Epithelial cell of esophagus (primary cell): ENCODE measurements around the gene HOXB8.

Experiments
- DNase-seq: peaks from one replicate; pipeline ENCODE4 v3.0.0; 2010; ENCODE audit warnings: low read depth
- H3K4me3 ChIP-seq: 2 replicates; pipeline ENCODE4 v1.5.1; 2011; ENCODE audit warnings: mild to moderate bottlenecking, low read length, control low read depth
- CTCF ChIP-seq: IDR thresholded peaks from 2 replicates; pipeline ENCODE4 v1.5.1; 2011; ENCODE audit warnings: low read depth, mild to moderate bottlenecking, low read length, control low read depth, inconsistent platforms; ENCODE audit not compliant: insufficient read depth; ENCODE audit errors: missing control alignments

Gene HOXB8

GRCh38 chr17:48565022-48565554 is 50.0 kb downstream of the HOXB8 start:
- no peak overlapping the region for H3K4me3 ChIP-seq
- DNase-seq = no peak

GRCh38 chr17:48564188-48565021 is 50.7 kb downstream of the HOXB8 start:
- H3K4me3 ChIP-seq = no peak overlapping the region
- TF ChIP-seq CTCF = no peak
- no peak for DNase-seq

More at GRCh38 chr17:48565022-48565554, 50.0 kb downstream of the HOXB8 start:
- no peak for TF ChIP-seq CTCF

GRCh38 chr17:48563867-48564187 is 51.3 kb downstream of the HOXB8 start:
- no peak for TF ChIP-seq CTCF
- DNase-seq = no peak
- H3K4me3 ChIP-seq = no peak overlapping the region

GRCh38 chr17:48563385-48563838 is 51.7 kb downstream of the HOXB8 start:
- no peak overlapping the region for H3K4me3 ChIP-seq
- TF ChIP-seq CTCF = no peak
- DNase-seq = no peak

GRCh38 chr17:48562934-48563333 is 52.2 kb downstream of the HOXB8 start:
- TF ChIP-seq CTCF = no peak
- no peak for DNase-seq
- H3K4me3 ChIP-seq = no peak overlapping the region
